Gastrocnemius medialis (tissue), 4 donors: ENCODE results near the gene MAP2.

Experiments
- POLR2A ChIP-seq, 2 donors: fragments of 450-650 bp; IDR thresholded peaks; one replicate each; pipeline ENCODE4 v1.6.1; 2017; ENCODE audit warnings: antibody characterized with exemption in 2 of 2, mild to moderate bottlenecking in 2 of 2, moderate library complexity in 2 of 2
- TF ChIP-seq, protein P1 (sequence below), 5 experiments: fragments of 450-650 bp in 3 of 5; fragments of 200-600 bp in 2 of 5; sonication (generic) in 2 of 5; IDR thresholded peaks in 4 of 5; conservative IDR thresholded peaks in 1 of 5; 1 replicate in 4 of 5; 2 replicates in 1 of 5; pipeline ENCODE4 v1.5.1; 2016 to 2019; ENCODE audit warnings: antibody characterized with exemption in 5 of 5, mild to moderate bottlenecking in 3 of 5, moderate library complexity in 3 of 5

DNA sequence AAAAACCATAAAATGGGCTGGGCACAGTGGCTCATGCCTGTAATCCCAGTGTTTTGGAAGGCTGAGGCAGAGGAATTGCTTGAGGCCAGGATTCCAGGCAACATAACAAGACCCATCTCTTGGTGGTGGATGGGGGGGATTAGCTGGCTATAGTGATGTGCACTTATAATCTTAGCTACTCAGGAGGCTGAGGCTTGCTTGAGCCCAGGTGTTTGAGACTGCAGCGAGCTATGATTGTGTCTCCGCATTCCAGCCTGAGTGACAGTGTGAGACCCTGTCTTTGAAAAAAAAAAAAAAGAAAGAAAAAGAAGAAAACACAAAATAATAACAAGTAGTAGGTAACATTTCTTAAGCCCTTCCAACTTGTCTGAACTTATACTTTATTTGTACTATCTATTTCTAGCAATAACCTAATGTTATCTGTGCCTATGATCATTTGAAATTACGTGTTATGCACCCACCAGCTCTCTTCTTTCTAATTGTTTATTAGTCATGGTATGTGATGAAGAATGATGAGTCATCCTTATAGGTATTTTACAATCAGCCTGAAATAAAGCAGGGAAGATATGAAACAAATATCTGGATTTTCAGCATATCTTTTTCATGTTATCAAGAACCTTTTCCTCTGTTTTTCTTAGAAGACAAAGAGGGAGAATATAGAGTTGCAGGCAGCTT lies 218.4 kb downstream of the MAP2 start:
- TF ChIP-seq, protein P1, sequence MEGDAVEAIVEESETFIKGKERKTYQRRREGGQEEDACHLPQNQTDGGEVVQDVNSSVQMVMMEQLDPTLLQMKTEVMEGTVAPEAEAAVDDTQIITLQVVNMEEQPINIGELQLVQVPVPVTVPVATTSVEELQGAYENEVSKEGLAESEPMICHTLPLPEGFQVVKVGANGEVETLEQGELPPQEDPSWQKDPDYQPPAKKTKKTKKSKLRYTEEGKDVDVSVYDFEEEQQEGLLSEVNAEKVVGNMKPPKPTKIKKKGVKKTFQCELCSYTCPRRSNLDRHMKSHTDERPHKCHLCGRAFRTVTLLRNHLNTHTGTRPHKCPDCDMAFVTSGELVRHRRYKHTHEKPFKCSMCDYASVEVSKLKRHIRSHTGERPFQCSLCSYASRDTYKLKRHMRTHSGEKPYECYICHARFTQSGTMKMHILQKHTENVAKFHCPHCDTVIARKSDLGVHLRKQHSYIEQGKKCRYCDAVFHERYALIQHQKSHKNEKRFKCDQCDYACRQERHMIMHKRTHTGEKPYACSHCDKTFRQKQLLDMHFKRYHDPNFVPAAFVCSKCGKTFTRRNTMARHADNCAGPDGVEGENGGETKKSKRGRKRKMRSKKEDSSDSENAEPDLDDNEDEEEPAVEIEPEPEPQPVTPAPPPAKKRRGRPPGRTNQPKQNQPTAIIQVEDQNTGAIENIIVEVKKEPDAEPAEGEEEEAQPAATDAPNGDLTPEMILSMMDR (IDR thresholded peaks at IDR 0.05 in 4 of 5, conservative IDR thresholded peaks at IDR 0.05 in 1 of 5): no peak
- no peak for TF ChIP-seq POLR2A (IDR thresholded peaks at IDR 0.05)
